GM19351 (cell line): Measurements from ENCODE around the gene PTPRM.

Experiments used
- ATAC-seq: cut with Tn5 transposase; IDR thresholded peaks from one replicate; pipeline ENCODE4 v1.9.1; 2021; ENCODE audit warnings: mild to moderate bottlenecking, moderate library complexity; ENCODE audit not compliant: unreplicated experiment

PTPRM gene

GRCh38 chr18:7885865-7886264 is 318.7 kb downstream of the PTPRM start:
- ATAC-seq = no peak

- ATAC-seq = no peak
Observed at GRCh38 chr18:7886436-7886835, 319.3 kb downstream of the PTPRM start.

DNA sequence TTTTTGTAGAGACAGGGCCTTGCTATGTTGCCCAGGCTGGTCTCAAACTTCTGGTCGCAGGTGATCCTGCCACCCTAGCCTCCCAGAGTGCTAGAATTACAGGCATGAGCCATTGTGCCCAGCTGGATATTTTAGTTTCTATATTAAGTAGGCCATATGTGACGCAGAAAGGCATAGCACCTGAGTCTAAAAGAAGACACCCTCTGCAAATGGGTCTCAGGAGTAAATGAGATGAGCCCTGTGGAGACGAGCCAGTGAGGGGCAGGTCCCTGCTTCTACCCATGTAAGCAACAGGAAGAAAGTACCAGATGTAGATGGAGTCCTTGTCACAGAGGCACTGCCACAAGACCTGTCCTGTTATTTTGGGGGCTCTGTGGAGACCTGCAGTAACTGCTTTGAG is 322.4 kb downstream of the PTPRM start:
- no peak for ATAC-seq

GRCh38 chr18:7890075-7890474 is 323.0 kb downstream of the PTPRM start:
- ATAC-seq = no peak

- ATAC-seq = no peak
Observed at GRCh38 chr18:7892556-7892955, 325.4 kb downstream of the PTPRM start.

GRCh38 chr18:7894592-7894991 is 327.5 kb downstream of the PTPRM start:
- no peak for ATAC-seq

GRCh38 chr18:7895346-7895745 is 328.2 kb downstream of the PTPRM start:
- ATAC-seq = no peak

DNA sequence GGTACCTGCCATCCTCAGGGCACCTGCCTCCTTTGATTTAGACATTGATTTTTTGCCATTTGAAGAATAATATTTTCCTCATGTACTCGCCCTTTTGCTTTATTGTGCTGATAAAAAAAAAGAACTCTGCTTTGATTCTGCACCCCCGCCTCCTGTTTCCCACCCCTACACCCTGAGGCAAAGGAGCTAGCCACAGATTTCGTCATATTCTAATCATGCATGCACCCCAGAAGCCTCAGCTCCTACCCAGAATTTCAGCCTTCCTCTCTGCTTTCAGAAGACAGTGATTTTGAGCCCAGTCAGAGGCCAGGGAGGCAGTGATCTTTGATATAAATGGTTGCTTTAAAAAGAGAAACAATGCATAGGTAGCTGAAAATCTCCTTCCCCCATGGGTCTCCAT is 329.0 kb downstream of the PTPRM start:
- ATAC-seq = no peak

- no peak for ATAC-seq
Observed at GRCh38 chr18:7896805-7897518, 329.8 kb downstream of the PTPRM start.

- ATAC-seq = no peak
Observed at GRCh38 chr18:7898181-7898580, 331.1 kb downstream of the PTPRM start.

GRCh38 chr18:7899078-7899477 is 332.0 kb downstream of the PTPRM start:
- ATAC-seq = no peak

GRCh38 chr18:7900091-7900490 is 333.0 kb downstream of the PTPRM start:
- ATAC-seq = no peak

DNA sequence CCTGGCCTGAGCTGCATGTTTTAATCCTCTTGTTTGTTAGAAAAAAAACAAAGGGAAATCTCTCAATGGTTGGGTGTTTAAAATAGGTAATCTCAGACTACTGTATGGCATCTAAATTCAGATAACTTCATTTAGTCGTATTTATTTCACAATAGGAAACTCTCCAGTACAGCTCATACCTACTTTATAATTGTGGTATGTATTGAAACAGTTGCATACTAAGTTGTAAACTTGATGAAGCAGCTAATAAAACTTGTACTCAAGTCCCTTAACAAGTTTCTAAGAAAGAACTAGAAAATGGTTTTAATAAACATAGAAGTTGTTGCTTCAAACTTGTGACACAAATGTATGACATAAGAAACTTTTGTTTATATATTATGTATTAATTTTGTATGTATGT is 334.5 kb downstream of the PTPRM start:
- ATAC-seq = no peak

- ATAC-seq = no peak
Observed at GRCh38 chr18:7902399-7902839, 335.3 kb downstream of the PTPRM start.

DNA sequence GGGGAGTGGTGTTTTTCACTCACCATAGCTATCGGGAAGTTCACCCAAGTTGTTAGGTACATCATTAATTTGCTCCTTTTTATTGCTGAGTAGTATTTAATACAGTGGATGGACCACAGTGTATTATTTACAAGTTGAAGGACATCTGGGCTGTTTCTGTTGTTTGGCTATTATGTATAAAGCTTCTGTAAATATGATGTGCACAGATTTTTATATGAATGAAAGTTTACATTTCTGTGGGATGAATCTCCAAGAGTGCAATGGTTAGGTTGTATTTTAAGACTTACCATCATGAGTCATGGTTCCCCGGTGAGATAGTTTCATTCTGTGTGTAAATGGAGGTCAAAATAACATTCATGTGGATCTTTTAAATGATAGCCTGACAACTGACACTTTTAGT is 337.4 kb downstream of the PTPRM start:
- ATAC-seq = no peak

GRCh38 chr18:7908681-7909299 is 341.7 kb downstream of the PTPRM start:
- ATAC-seq = no peak

- ATAC-seq = no peak
Observed at GRCh38 chr18:7914834-7915670, 347.9 kb downstream of the PTPRM start.

DNA sequence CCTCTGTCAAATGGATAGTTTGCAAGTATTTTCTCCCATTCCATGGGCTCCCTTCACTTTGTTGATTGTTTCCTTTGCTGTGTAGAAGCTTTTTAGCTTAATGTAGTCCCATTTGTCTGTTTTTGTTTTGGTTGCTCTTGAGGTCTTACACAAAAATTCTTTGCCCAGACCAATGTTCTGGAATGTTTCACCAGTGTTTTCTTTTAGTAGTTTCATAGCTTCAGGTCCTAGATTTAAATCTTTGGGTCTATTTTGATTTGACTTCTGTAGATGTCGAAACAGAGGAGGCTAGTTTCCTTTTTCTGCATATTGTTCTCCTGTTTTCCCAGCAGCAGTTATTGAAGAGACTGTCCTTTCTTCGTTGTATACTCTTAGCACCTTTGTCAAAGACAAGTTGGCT is 351.6 kb downstream of the PTPRM start:
- no peak for ATAC-seq

DNA sequence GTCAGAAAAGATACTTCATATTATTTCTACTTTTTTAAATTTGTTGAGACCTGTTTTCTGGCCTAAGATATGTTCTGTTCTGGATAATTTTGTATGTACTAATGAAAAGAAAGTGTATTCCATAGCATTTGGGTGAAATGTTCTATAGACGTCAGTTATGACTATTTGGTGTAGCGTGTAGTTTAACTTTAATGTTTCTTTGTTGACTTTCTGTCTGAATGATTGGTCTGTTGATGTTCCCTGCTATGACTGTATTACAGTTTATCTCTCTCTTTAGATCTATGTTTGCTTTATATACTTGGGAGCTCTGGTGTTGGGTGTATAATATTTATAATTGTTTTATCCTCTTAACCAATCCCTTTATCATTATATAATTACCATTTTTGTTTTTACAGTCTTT is 352.4 kb downstream of the PTPRM start:
- no peak for ATAC-seq

- no peak for ATAC-seq
Observed at GRCh38 chr18:7921938-7922587, 354.9 kb downstream of the PTPRM start.

DNA sequence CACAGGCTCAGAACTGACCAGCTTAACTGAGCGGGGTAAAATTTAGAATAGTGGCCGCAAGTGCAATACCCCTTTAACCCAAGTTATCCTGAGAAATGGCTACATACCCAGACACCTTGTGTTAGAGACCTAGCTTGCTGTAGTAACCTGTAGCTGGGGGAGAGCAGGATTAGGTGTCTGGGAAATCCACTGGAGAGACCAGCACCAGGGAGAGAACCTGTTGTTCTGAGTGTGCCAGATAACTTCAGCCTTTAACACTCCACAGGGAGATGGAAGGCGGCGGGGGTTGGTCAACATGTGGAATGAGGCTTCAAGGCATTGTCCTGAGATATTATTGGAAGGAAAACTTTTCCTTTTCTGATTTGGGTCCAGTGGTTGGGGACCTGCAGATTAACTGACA is 356.0 kb downstream of the PTPRM start:
- no peak for ATAC-seq
